Measurements from ENCODE around the gene PER3. TPM values are rescaled to one million over a fixed set of nuclear protein-coding genes. Genes with fewer than 3 reads are reported as not detected.

The PER3 gene
- total and polyA plus RNA-seq, 3 donors from 2014 or later = 15.4 to 40.8 (median 32.7) TPM

DNA sequence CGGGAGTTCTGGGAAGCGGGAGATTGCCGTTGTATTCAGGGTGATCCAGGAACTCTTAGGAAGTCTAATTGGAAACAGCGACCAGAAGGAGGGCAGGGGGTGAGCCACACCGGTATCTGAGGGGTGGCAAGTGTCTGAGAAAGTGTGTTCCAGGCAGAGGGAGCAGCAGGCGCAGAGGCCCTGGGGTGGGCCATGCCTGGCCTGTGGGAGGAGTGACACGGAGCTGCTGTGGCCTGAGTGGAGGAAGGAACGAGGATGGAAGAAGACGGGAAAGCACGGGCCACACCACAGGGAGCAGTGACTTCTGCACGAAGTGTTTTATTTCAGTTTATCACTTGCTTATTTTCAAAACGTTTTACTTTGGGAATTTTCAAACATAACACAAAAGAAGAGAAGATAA is 11.3 kb downstream of the PER3 start:
- H3K36me3 ChIP-seq (ENCODE audit: low read depth, missing control alignments) = no peaks in the 10 kb centered on the region
- 82 to 91% methylated on average over 12 of the region's 12 CpGs for WGBS, 2 donors

DNA sequence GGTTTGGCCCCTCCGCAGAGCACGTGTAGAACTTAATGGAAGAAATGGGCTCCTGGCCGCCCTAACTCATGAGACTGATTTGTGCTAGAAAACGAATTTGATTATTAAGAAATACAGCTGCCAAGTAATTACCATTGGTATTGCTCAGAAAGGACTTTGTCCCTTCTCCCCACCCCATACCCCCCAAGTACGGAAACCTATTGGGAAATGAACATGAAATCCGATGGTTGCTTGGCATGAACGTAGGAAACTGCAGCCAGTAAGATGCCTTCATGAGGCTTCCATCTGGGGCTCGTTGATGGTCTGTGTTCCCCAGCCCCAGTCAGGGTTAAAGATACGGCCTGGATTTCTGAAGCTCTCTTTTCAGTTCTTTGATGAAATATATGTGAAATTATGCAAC is 21.4 kb downstream of the PER3 start:
- TF ChIP-seq POLR2A (IDR thresholded peaks at IDR 0.05) = no peak
- TF ChIP-seq, protein P1, sequence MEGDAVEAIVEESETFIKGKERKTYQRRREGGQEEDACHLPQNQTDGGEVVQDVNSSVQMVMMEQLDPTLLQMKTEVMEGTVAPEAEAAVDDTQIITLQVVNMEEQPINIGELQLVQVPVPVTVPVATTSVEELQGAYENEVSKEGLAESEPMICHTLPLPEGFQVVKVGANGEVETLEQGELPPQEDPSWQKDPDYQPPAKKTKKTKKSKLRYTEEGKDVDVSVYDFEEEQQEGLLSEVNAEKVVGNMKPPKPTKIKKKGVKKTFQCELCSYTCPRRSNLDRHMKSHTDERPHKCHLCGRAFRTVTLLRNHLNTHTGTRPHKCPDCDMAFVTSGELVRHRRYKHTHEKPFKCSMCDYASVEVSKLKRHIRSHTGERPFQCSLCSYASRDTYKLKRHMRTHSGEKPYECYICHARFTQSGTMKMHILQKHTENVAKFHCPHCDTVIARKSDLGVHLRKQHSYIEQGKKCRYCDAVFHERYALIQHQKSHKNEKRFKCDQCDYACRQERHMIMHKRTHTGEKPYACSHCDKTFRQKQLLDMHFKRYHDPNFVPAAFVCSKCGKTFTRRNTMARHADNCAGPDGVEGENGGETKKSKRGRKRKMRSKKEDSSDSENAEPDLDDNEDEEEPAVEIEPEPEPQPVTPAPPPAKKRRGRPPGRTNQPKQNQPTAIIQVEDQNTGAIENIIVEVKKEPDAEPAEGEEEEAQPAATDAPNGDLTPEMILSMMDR (IDR thresholded peaks at IDR 0.05) = no peak
- no peaks in the 10 kb centered on the region for H3K4me1 ChIP-seq
- DNase-seq = no peak
- no peak overlapping the region for H3K4me3 ChIP-seq
- no peaks in the 10 kb centered on the region for H3K36me3 ChIP-seq (ENCODE audit: low read depth, missing control alignments)
- no peak overlapping the region for H3K27ac ChIP-seq
- H3K27me3 ChIP-seq = no peaks in the 10 kb centered on the region
- no peaks in the 10 kb centered on the region for H3K9me3 ChIP-seq
- intact Hi-C loops (cut with DNase I; ENCODE audit: low total_unique reads) = no loop called here
- WGBS, 2 donors = 86 to 93% methylated on average over 9 of the region's 9 CpGs

More for the DNA sequence above, 11.3 kb downstream of the PER3 start:
- TF ChIP-seq POLR2A (IDR thresholded peaks at IDR 0.05) = no peak
- TF ChIP-seq, protein P1 (IDR thresholded peaks at IDR 0.05) = no peak
- intact Hi-C loops (cut with DNase I; ENCODE audit: low total_unique reads) = no loop called here
- Histone ChIP-seq H3K27ac (no peak overlapping the region), H3K4me3 (no peak overlapping the region), H3K27me3 (no peaks in the 10 kb centered on the region), H3K9me3 (no peaks in the 10 kb centered on the region), H3K4me1 (no peaks in the 10 kb centered on the region)
- no peak for DNase-seq

DNA sequence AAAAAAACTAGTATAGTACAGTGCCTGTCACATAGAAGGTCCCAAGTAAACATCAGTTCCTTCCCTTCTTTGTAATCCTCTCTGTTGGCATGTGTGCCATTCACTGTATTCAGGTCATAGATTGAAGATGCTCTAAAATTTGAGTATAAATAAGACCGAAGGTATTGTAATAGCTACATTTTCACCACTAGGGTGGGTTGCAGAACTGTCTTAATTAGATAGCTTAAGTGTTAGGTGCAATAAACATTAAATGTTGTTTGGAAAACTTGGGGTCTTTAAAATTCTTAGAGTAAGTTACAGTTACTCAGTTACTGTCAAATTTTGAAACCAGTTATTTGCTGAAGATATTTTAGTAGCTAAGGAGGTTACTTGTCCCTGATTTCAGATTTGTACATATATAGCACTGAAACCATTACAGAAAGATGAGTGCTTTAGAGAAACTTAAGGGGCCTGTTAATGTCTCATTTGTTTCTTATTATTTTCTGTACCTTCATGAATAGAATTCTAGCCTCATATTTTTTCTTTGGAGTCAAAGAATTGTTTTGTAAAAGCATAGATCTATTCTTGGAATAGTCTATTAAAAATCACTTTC is 24.3 kb downstream of the PER3 start:
- intact Hi-C loops (cut with DNase I; ENCODE audit: low total_unique reads) = no loop called here
- 55 to 59% methylated on average over 1 of the region's 1 CpG for WGBS, 2 donors
- TF ChIP-seq, protein P1 (IDR thresholded peaks at IDR 0.05) = peak in 2 of 3 experiments; percentile 8 to 51
- TF ChIP-seq POLR2A (IDR thresholded peaks at IDR 0.05) = no peak
- DNase-seq = no peak
- no peaks in the 10 kb centered on the region for H3K4me1 ChIP-seq
- H3K4me3 ChIP-seq = no peak overlapping the region
- no peaks in the 10 kb centered on the region for H3K36me3 ChIP-seq (ENCODE audit: low read depth, missing control alignments)
- no peaks in the 10 kb centered on the region for H3K27me3 ChIP-seq
- no peak overlapping the region for H3K27ac ChIP-seq
- no peaks in the 10 kb centered on the region for H3K9me3 ChIP-seq

DNA sequence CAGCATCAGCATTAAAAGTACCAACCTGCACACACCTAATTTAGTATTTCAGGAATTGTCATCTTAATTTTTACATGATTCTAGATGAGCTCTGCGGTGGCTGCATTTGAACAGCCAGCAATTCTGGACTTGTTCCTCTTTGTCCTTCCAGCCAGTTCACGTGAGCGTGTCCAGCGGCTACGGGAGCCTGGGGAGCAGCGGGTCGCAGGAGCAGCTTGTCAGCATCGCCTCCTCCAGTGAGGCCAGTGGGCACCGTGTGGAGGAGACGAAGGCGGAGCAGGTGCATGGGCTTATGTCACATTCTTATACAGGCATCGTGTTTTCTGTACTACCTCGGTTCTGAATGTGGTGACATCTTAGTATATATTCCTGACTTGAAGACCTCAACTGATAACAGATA is 25.7 kb downstream of the PER3 start:
- H3K36me3 ChIP-seq (ENCODE audit: low read depth, missing control alignments) = no peaks in the 10 kb centered on the region
- no peak overlapping the region for H3K4me3 ChIP-seq
- no peak overlapping the region for H3K27ac ChIP-seq
- WGBS, 2 donors = 95 to 96% methylated on average over 13 of the region's 13 CpGs
- H3K4me1 ChIP-seq = no peaks in the 10 kb centered on the region
- no peak for DNase-seq
- H3K27me3 ChIP-seq = no peaks in the 10 kb centered on the region
- no peak for TF ChIP-seq POLR2A (IDR thresholded peaks at IDR 0.05)
- TF ChIP-seq, protein P1 (IDR thresholded peaks at IDR 0.05) = no peak
- H3K9me3 ChIP-seq = no peaks in the 10 kb centered on the region
- intact Hi-C loops (cut with DNase I; ENCODE audit: low total_unique reads) = no loop called here

DNA sequence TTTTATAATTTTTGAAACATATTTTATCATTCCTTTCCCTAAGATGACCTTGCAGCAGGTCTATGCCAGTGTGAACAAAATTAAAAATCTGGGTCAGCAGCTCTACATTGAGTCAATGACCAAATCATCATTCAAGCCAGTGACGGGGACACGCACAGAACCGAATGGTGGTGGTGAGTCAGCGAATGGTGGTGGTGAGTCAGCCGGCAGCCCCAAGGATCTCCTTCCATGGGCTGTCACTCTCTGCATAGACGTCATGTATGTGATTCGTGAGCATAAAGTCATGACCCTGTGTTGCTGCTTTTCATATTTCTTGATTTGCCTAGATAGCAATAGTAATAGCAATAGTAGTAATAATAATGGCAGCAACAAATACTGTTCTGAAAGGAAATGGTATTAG is 26.3 kb downstream of the PER3 start:
- Histone ChIP-seq H3K4me1 (no peaks in the 10 kb centered on the region), H3K27ac (no peak overlapping the region), H3K9me3 (no peaks in the 10 kb centered on the region), H3K4me3 (no peak overlapping the region), H3K27me3 (no peaks in the 10 kb centered on the region), H3K36me3 (ENCODE audit: low read depth, missing control alignments) (no peaks in the 10 kb centered on the region)
- TF ChIP-seq, protein P1 (IDR thresholded peaks at IDR 0.05) = no peak
- no peak for TF ChIP-seq POLR2A (IDR thresholded peaks at IDR 0.05)
- intact Hi-C loops (cut with DNase I; ENCODE audit: low total_unique reads) = no loop called here
- no peak for DNase-seq
- WGBS, 2 donors = 91 to 96% methylated on average over 7 of the region's 7 CpGs
